Mononuclear cell (primary cell): ENCODE data around the gene SIDT1. TPM values are rescaled to one million over a fixed set of nuclear protein-coding genes. Genes with fewer than 3 reads are reported as not detected.

ENCODE experiments used
- H3K27me3 ChIP-seq: 2 replicates; pipeline ENCODE4 v1.6.0; 2011; ENCODE audit warnings: low read length, control low read depth; ENCODE audit not compliant: insufficient read depth
- H3K4me1 ChIP-seq: 2 replicates; pipeline ENCODE4 v1.5.1; 2011; ENCODE audit warnings: mild to moderate bottlenecking, low read length, control low read depth; ENCODE audit not compliant: insufficient read depth
- H3K4me3 ChIP-seq: 2 replicates; pipeline ENCODE4 v1.5.1; 2011; ENCODE audit warnings: mild to moderate bottlenecking, low read length, moderate library complexity
- H3K9me3 ChIP-seq: 2 replicates; pipeline ENCODE4 v1.5.1; 2011; ENCODE audit warnings: low read depth, mild to moderate bottlenecking, control low read depth, low read length
- total RNA-seq: library from RNA; depleted of rRNA; stranded (reverse); fragments of >200 nt; gene quantifications from one replicate; pipeline ENCODE4 v1.2.3, GENCODE V29; 2012

The SIDT1 gene
- total RNA-seq, 1 donor = 38.5 TPM

DNA sequence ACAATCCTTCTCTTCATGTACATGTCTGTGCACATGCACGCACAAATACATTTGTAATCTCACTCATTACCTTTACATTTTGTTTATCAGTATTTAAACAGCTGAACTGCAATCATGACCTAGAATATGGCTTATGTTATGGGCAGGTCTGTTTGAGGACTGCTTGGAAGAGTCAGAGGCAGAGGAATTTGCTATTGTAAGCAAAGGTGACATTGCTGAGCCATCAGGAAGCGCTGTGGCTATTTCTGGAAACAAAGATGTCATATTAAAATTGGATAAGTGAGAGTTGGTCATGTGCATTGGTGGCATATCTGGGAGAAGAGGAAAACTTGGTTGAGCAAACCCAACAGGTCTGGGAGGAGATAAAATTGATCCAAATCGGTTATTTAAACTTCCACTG is 122.5 kb downstream of the SIDT1 start:
- Histone ChIP-seq H3K9me3 (no peaks in the 10 kb centered on the region), H3K4me3 (no peak overlapping the region), H3K4me1 (peaks cover 8% of the 10 kb centered on the region), H3K27me3 (no peaks in the 10 kb centered on the region)

DNA sequence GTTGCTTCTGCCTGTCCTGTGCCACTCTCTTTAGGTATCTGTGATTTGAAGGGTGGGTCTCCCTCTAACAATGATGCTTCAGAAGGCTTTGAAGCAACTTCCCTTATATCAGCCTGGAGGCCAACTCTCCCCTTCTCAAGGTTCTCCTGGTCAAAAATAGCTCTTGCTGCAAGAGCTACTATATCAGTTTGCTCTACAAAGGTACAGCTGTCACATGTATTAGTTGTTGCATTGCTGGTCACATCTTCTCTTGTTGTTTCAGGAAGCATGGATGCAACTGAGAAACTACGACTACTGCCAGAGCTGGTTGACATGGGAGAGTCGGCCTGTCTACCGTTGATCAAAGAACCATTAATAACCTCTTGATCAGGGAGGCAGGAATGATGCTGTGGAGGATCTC is 125.8 kb downstream of the SIDT1 start:
- no peaks in the 10 kb centered on the region for H3K9me3 ChIP-seq
- no peak overlapping the region for H3K4me3 ChIP-seq
- peaks cover 21% of the 10 kb centered on the region for H3K4me1 ChIP-seq
- H3K27me3 ChIP-seq = no peaks in the 10 kb centered on the region

DNA sequence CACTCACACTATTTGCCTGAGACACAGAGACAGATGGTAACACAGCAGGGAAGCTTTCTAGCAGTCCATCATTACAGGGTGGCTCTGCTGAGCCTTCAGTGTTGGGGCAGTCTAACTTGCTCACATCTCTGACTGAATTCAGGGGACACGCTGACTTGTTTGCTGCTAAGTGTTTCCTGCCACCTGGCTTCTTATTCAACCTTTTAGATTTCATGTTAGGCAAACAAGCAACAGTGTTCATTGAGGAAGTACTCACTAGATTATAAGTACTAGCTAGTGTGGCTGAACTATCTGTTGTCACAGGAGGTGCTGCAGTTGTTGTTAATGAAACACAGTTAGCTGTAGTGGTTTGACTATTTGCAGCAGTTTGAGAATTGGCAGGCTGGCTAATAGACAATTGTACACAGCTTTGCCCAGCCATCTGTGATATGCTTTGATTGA is 126.8 kb downstream of the SIDT1 start:
- Histone ChIP-seq H3K27me3 (no peaks in the 10 kb centered on the region), H3K4me1 (peaks cover 21% of the 10 kb centered on the region), H3K4me3 (no peak overlapping the region), H3K9me3 (no peaks in the 10 kb centered on the region)

DNA sequence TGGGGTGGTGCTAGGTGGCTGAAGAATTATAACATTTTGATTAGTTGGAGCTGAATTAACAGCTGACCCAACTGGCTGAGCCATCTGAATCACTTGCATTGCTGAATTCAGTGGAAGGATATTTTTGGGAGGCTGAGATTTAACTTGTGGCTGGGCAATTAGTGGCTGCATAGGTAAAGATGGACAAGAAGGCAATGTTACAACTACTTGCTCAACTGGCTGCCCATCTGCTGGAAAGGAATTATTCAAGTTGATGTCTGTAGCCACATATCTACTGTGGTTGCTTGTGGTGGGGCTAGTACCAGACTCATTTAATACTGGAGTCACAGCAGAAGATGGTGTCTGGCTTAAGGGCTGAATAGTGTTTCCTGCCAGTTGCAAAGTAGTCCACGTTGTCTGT is 127.6 kb downstream of the SIDT1 start:
- H3K4me1 ChIP-seq = peaks cover 26% of the 10 kb centered on the region
- H3K9me3 ChIP-seq = no peaks in the 10 kb centered on the region
- H3K27me3 ChIP-seq = no peaks in the 10 kb centered on the region
- H3K4me3 ChIP-seq = no peak overlapping the region

- Histone ChIP-seq H3K4me1 (peaks cover 26% of the 10 kb centered on the region), H3K9me3 (no peaks in the 10 kb centered on the region), H3K27me3 (no peaks in the 10 kb centered on the region), H3K4me3 (no peak overlapping the region)
Measured at GRCh38 chr3:113660458-113660857, 128.1 kb downstream of the SIDT1 start.

DNA sequence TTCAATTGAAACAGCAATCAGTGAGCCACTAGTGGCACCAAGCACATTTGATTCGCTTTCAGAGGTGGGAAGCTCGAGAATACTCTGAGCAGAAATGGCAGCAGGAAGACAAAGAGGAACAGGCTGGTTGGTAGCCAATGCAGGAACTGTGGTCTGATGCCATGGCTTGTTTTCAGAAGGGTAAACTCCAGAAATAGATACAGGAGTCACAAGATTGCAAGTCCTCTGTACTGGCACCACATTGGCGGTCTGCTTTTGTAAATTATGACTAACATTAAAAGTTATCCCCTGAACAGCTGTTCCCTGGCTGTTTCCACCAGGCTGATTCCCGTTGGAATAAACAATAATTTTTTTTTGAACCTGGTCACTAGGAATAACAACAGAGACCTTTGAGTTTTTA is 128.5 kb downstream of the SIDT1 start:
- no peak overlapping the region for H3K4me3 ChIP-seq
- no peaks in the 10 kb centered on the region for H3K27me3 ChIP-seq
- no peaks in the 10 kb centered on the region for H3K9me3 ChIP-seq
- peaks cover 23% of the 10 kb centered on the region for H3K4me1 ChIP-seq

GRCh38 chr3:113662824-113663223 is 130.5 kb downstream of the SIDT1 start:
- H3K4me3 ChIP-seq = no peak overlapping the region
- H3K9me3 ChIP-seq = no peaks in the 10 kb centered on the region
- H3K27me3 ChIP-seq = no peaks in the 10 kb centered on the region
- peaks cover 31% of the 10 kb centered on the region for H3K4me1 ChIP-seq

- Histone ChIP-seq H3K4me3 (no peak overlapping the region), H3K4me1 (peaks cover 36% of the 10 kb centered on the region), H3K9me3 (no peaks in the 10 kb centered on the region), H3K27me3 (no peaks in the 10 kb centered on the region)
Measured at GRCh38 chr3:113663324-113663750, 131.0 kb downstream of the SIDT1 start.

DNA sequence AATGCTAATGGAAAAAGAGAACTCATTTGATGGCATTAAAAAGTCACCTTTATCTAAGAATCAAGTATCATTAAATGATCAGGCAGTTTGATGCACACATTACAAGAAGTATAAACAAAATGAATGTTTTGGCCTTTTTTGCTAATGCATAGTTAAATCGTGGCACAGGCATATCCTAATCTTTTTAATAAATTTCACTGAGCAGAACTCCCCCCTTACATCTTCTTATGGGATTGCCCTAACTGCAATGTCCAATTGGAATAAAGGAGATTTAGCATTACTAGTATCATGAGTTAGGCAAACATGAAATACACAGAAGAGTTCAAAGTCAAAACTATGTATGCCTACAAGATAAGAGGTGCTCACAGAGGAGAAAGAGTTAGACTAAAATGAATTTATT is 131.4 kb downstream of the SIDT1 start:
- Histone ChIP-seq H3K4me3 (no peak overlapping the region), H3K27me3 (no peaks in the 10 kb centered on the region), H3K9me3 (no peaks in the 10 kb centered on the region), H3K4me1 (peaks cover 39% of the 10 kb centered on the region)

GRCh38 chr3:113664523-113665094 is 132.3 kb downstream of the SIDT1 start:
- Histone ChIP-seq H3K27me3 (no peaks in the 10 kb centered on the region), H3K4me1 (peaks cover 38% of the 10 kb centered on the region), H3K9me3 (no peaks in the 10 kb centered on the region), H3K4me3 (no peak overlapping the region)

- Histone ChIP-seq H3K4me3 (no peak overlapping the region), H3K27me3 (no peaks in the 10 kb centered on the region), H3K9me3 (no peaks in the 10 kb centered on the region), H3K4me1 (peaks cover 23% of the 10 kb centered on the region)
Measured at GRCh38 chr3:113668015-113668414, 135.7 kb downstream of the SIDT1 start.

DNA sequence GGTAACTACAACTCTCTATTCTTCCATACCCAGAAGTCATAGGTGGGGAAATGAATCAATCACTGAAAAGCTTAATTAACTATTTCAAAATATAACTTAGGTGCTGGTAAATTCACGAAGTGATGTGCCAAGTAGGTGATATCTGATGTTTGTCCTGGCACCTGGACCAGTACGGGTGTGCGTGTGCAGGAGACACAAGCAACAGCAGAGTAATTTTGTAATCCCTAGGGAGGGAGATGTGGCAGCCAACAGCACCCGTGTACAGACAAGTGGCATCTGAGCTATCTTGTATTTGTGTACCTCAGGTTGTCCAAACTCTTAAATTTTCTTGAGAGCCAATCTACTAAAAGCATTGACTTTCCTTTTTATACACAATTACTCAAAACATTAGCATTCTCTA is 141.2 kb downstream of the SIDT1 start:
- Histone ChIP-seq H3K4me3 (no peak overlapping the region), H3K4me1 (peaks cover 5% of the 10 kb centered on the region), H3K9me3 (no peaks in the 10 kb centered on the region), H3K27me3 (no peaks in the 10 kb centered on the region)

- no peaks in the 10 kb centered on the region for H3K9me3 ChIP-seq
- no peak overlapping the region for H3K4me3 ChIP-seq
- peaks cover 5% of the 10 kb centered on the region for H3K4me1 ChIP-seq
- H3K27me3 ChIP-seq = no peaks in the 10 kb centered on the region
Measured at GRCh38 chr3:113676261-113676660, 143.9 kb downstream of the SIDT1 start.

- Histone ChIP-seq H3K9me3 (no peaks in the 10 kb centered on the region), H3K4me1 (peaks cover 5% of the 10 kb centered on the region), H3K4me3 (no peak overlapping the region), H3K27me3 (no peaks in the 10 kb centered on the region)
Measured at GRCh38 chr3:113677737-113678136, 145.4 kb downstream of the SIDT1 start.

GRCh38 chr3:113678773-113679172 is 146.4 kb downstream of the SIDT1 start:
- Histone ChIP-seq H3K4me1 (peaks cover 5% of the 10 kb centered on the region), H3K9me3 (no peaks in the 10 kb centered on the region), H3K27me3 (no peaks in the 10 kb centered on the region), H3K4me3 (no peak overlapping the region)
